Measurements from ENCODE around the gene MSANTD1. TPM values are rescaled to one million over a fixed set of nuclear protein-coding genes. Genes with fewer than 3 reads are reported as not detected.

MSANTD1 gene
- total and polyA plus RNA-seq, 4 donors, result 0.05 to 1.2 (median 0.23) TPM; not detected in 1

- Histone ChIP-seq H3K27me3 (ENCODE audit: control insufficient read depth in 4 of 4, insufficient read depth in 4 of 4, low read length in 3 of 4) (no peaks in the 10 kb centered on the region), H3K9ac (ENCODE audit: low read depth in 1 of 2, low read length in 2 of 2) (no peak overlapping the region), H3K4me1 (ENCODE audit: control insufficient read depth in 4 of 4, insufficient read depth in 4 of 4, low read length in 3 of 4) (peaks cover 4 to 27% (median 25%) of the 10 kb centered on the region in 4 donors), H3K9me3 (ENCODE audit: control insufficient read depth in 4 of 4, low read length in 3 of 4) (no peaks in the 10 kb centered on the region), H3K36me3 (ENCODE audit: control insufficient read depth in 4 of 4, insufficient read depth in 3 of 4, low read depth in 1 of 4, low read length in 3 of 4) (peaks cover 14 to 48% (median 43%) of the 10 kb centered on the region in 4 donors), H3K4me3 (ENCODE audit: low read depth in 1 of 3, low read length in 3 of 3) (no peak overlapping the region), H3K27ac (ENCODE audit: low read depth in 1 of 2, low read length in 2 of 2) (no peak overlapping the region)
- 97% methylated on average over 6 of the region's 6 CpGs for WGBS
- no peak for DNase-seq (ENCODE audit: low spot score)
- TF ChIP-seq ZBTB33 (IDR thresholded peaks at IDR 0.05), result no peak
- TF ChIP-seq CTCF (IDR thresholded peaks at IDR 0.05; ENCODE audit: low read depth, low read length, missing input control), result no peak
- no peak for TF ChIP-seq TAF1 (conservative IDR thresholded peaks at IDR 0.05)
- no peak for TF ChIP-seq JUND (IDR thresholded peaks at IDR 0.05)
- no peak for TF ChIP-seq HNF4G (IDR thresholded peaks at IDR 0.05)
- no peak for TF ChIP-seq YY1 (IDR thresholded peaks at IDR 0.05)
- TF ChIP-seq MAX (IDR thresholded peaks at IDR 0.05), result no peak
- TF ChIP-seq RAD21 (IDR thresholded peaks at IDR 0.05), result no peak
These were observed 38.5 kb upstream of the MSANTD1 start for GRCh38 chr4:3210467-3210866.

GRCh38 chr4:3211866-3212265 is 37.1 kb upstream of the MSANTD1 start:
- TF ChIP-seq RAD21 (IDR thresholded peaks at IDR 0.05), result no peak
- TF ChIP-seq EGR1 (IDR thresholded peaks at IDR 0.05; ENCODE audit: low read depth in 2 of 2), result no peak
- TF ChIP-seq HNF4G (IDR thresholded peaks at IDR 0.05), result no peak
- TF ChIP-seq MAX (IDR thresholded peaks at IDR 0.05), result no peak
- no peak for TF ChIP-seq FOXA1 (IDR thresholded peaks at IDR 0.05)
- TF ChIP-seq REST (IDR thresholded peaks at IDR 0.05), result no peak
- no peak for TF ChIP-seq ZBTB33 (IDR thresholded peaks at IDR 0.05)
- no peak for TF ChIP-seq JUND (IDR thresholded peaks at IDR 0.05)
- no peak for TF ChIP-seq TAF1 (conservative IDR thresholded peaks at IDR 0.05)
- TF ChIP-seq SP1 (IDR thresholded peaks at IDR 0.05), result no peak
- TF ChIP-seq HNF4A (conservative IDR thresholded peaks at IDR 0.05), result no peak
- TF ChIP-seq FOXA2 (IDR thresholded peaks at IDR 0.05), result no peak
- TF ChIP-seq YY1 (IDR thresholded peaks at IDR 0.05), result no peak

More at GRCh38 chr4:3211866-3212265, 37.1 kb upstream of the MSANTD1 start:
- peaks cover 16 to 54% (median 48%) of the 10 kb centered on the region in 4 donors for H3K36me3 ChIP-seq (ENCODE audit: control insufficient read depth in 4 of 4, insufficient read depth in 3 of 4, low read depth in 1 of 4, low read length in 3 of 4)
- H3K27ac ChIP-seq (ENCODE audit: low read depth in 1 of 2, low read length in 2 of 2), result no peak overlapping the region
- H3K4me3 ChIP-seq (ENCODE audit: low read depth in 1 of 3, low read length in 3 of 3), result no peak overlapping the region
- H3K27me3 ChIP-seq (ENCODE audit: control insufficient read depth in 4 of 4, insufficient read depth in 4 of 4, low read length in 3 of 4), result no peaks in the 10 kb centered on the region
- H3K9me3 ChIP-seq (ENCODE audit: control insufficient read depth in 4 of 4, low read length in 3 of 4), result no peaks in the 10 kb centered on the region
- peaks cover 1 to 14% (median 13%) of the 10 kb centered on the region in 4 donors for H3K4me1 ChIP-seq (ENCODE audit: control insufficient read depth in 4 of 4, insufficient read depth in 4 of 4, low read length in 3 of 4)
- WGBS, result 97% methylated on average over 8 of the region's 8 CpGs
- DNase-seq (ENCODE audit: low spot score), result no peak
- no peak overlapping the region for H3K9ac ChIP-seq (ENCODE audit: low read depth in 1 of 2, low read length in 2 of 2)
